GM23338 (cell line): Measurements from ENCODE around the gene DNAJC27. TPM values are rescaled to one million over a fixed set of nuclear protein-coding genes. Genes with fewer than 3 reads are reported as not detected.

ENCODE experiments used
- ATAC-seq: fragments of 200-7000 bp; cut with Tn5 transposase; 3 replicates; pipeline ENCODE4 v1.9.1; 2020
- DNase-seq: peaks from one replicate; pipeline ENCODE4 v3.0.0-alpha.2; 2015; ENCODE audit warnings: low spot score
- H2AFZ ChIP-seq: fragments of 200-600 bp; sonication (generic); 2 replicates; pipeline ENCODE4 v1.8.0; 2016; ENCODE audit warnings: antibody characterized with exemption, mild to moderate bottlenecking, moderate library complexity
- H3F3A ChIP-seq: fragments of 200-600 bp; sonication (generic); replicated peaks from 2 replicates; pipeline ENCODE4 v1.8.0; 2017; ENCODE audit warnings: antibody characterized with exemption, mixed run types, low read depth
- H3K27ac ChIP-seq: fragments of 200-600 bp; sonication (generic); 2 replicates; pipeline ENCODE4 v1.6.1; 2016; ENCODE audit warnings: low read depth
- H3K27me3 ChIP-seq: fragments of 200-600 bp; sonication (generic); 2 replicates; pipeline ENCODE4 v1.8.0; 2016; ENCODE audit warnings: mild to moderate bottlenecking, mixed run types, moderate library complexity; ENCODE audit not compliant: insufficient read depth
- H3K36me3 ChIP-seq: fragments of 200-600 bp; sonication (generic); 2 replicates; pipeline ENCODE4 v1.8.0; 2016; ENCODE audit warnings: mild to moderate bottlenecking; ENCODE audit not compliant: insufficient read depth
- H3K4me1 ChIP-seq: fragments of 200-600 bp; sonication (generic); 2 replicates; pipeline ENCODE4 v1.8.0; 2016; ENCODE audit warnings: mild to moderate bottlenecking, moderate library complexity; ENCODE audit not compliant: insufficient read depth
- H3K4me2 ChIP-seq: fragments of 200-600 bp; sonication (generic); 2 replicates; pipeline ENCODE4 v1.7.1; 2017; ENCODE audit warnings: mixed run types
- H3K4me3 ChIP-seq: fragments of 200-600 bp; sonication (generic); 2 replicates; pipeline ENCODE4 v1.6.1; 2016; ENCODE audit warnings: mixed run types
- H3K79me2 ChIP-seq: fragments of 200-600 bp; sonication (generic); replicated peaks from 2 replicates; pipeline ENCODE4 v1.8.0; 2017; ENCODE audit warnings: mild to moderate bottlenecking; ENCODE audit not compliant: insufficient read depth
- H3K9me2 ChIP-seq: fragments of 200-600 bp; sonication (generic); 2 replicates; pipeline ENCODE4 v1.8.0; 2017; ENCODE audit not compliant: insufficient read depth
- H4K20me1 ChIP-seq: fragments of 200-600 bp; sonication (generic); replicated peaks from 2 replicates; pipeline ENCODE4 v1.8.0; 2017; ENCODE audit warnings: mild to moderate bottlenecking; ENCODE audit not compliant: insufficient read depth
- H3K27ac Mint-ChIP-seq: 2 replicates; pipeline ENCODE4 v1.8.0; 2020; ENCODE audit warnings: inconsistent platforms, mild to moderate bottlenecking, moderate library complexity, mixed read lengths
- H3K27me3 Mint-ChIP-seq: 3 replicates; pipeline ENCODE4 v1.8.0; 2022; ENCODE audit warnings: low read depth, mild to moderate bottlenecking, moderate library complexity, mixed read lengths, inconsistent platforms; ENCODE audit not compliant: insufficient read depth, poor library complexity
- H3K36me3 Mint-ChIP-seq: 3 replicates; pipeline ENCODE4 v1.8.0; 2021; ENCODE audit warnings: low read depth, mild to moderate bottlenecking, inconsistent platforms, moderate library complexity, mixed read lengths
- H3K4me1 Mint-ChIP-seq: 3 replicates; pipeline ENCODE4 v1.8.0; 2020; ENCODE audit warnings: mild to moderate bottlenecking, inconsistent platforms, mixed read lengths
- H3K4me3 Mint-ChIP-seq: 3 replicates; pipeline ENCODE4 v1.8.0; 2021; ENCODE audit warnings: moderate library complexity, mild to moderate bottlenecking, inconsistent platforms, mixed read lengths
- H3K9me3 Mint-ChIP-seq: 3 replicates; pipeline ENCODE4 v1.8.0; 2020; ENCODE audit warnings: moderate library complexity, mild to moderate bottlenecking, inconsistent platforms, mixed read lengths
- CREB1 ChIP-seq: fragments of 250-450 bp; sonication (Bioruptor Pico); IDR thresholded peaks from 2 replicates; pipeline ENCODE4 v1.5.0; 2020; ENCODE audit warnings: low read depth, mild to moderate bottlenecking, moderate library complexity
- ETS1 ChIP-seq: IDR thresholded peaks from 2 replicates; pipeline ENCODE4 v1.6.1; 2016; ENCODE audit warnings: antibody characterized with exemption
- EZH2 ChIP-seq: fragments of 200-600 bp; sonication (generic); IDR thresholded peaks from one replicate; pipeline ENCODE4 v1.8.0; 2017; ENCODE audit warnings: antibody characterized with exemption, mild to moderate bottlenecking, low read depth; ENCODE audit not compliant: unreplicated experiment
- EZH2phosphoT487 ChIP-seq: fragments of 200-600 bp; sonication (generic); IDR thresholded peaks from one replicate; pipeline ENCODE4 v1.8.1; 2018; ENCODE audit warnings: antibody characterized with exemption; ENCODE audit not compliant: unreplicated experiment
- JUNB ChIP-seq: IDR thresholded peaks from one replicate; pipeline ENCODE4 v1.6.1; 2016; ENCODE audit warnings: antibody characterized with exemption; ENCODE audit not compliant: unreplicated experiment
- NANOG ChIP-seq: IDR thresholded peaks from 2 replicates; pipeline ENCODE4 v1.6.1; 2016; ENCODE audit warnings: antibody characterized with exemption, borderline replicate concordance
- POLR2AphosphoS5 ChIP-seq: IDR thresholded peaks from 2 replicates; pipeline ENCODE4 v1.6.1; 2016; ENCODE audit warnings: antibody characterized with exemption, low read depth
- REST ChIP-seq: IDR thresholded peaks from one replicate; pipeline ENCODE4 v1.6.1; 2018; ENCODE audit warnings: antibody characterized with exemption; ENCODE audit not compliant: unreplicated experiment
- STAT1 ChIP-seq: IDR thresholded peaks from one replicate; pipeline ENCODE4 v1.6.1; 2016; ENCODE audit warnings: antibody characterized with exemption; ENCODE audit not compliant: unreplicated experiment
- ZNF114 ChIP-seq: fragments of 250-450 bp; sonication (Bioruptor Pico); IDR thresholded peaks from 2 replicates; pipeline ENCODE4 v1.5.0; 2020; ENCODE audit warnings: mild to moderate bottlenecking, moderate library complexity
- ZNF331 ChIP-seq: fragments of 250-450 bp; sonication (Bioruptor Pico); IDR thresholded peaks from 2 replicates; pipeline ENCODE4 v1.5.0; 2020; ENCODE audit warnings: low read depth, mild to moderate bottlenecking, moderate library complexity
- ZNF462 ChIP-seq: fragments of 250-450 bp; sonication (Bioruptor Pico); IDR thresholded peaks from 2 replicates; pipeline ENCODE4 v1.5.0; 2020; ENCODE audit warnings: mild to moderate bottlenecking, moderate library complexity
- polyA plus RNA-seq: library from polyadenylated mRNA; unstranded; fragments of >200 nt; fragmentation: Nextera tagmentation; extraction: Ambion mirVana; gene quantifications from 2 replicates; pipeline ENCODE4 v1.2.1, GENCODE V29; 2016
- total RNA-seq: library from RNA; depleted of rRNA; stranded (reverse); fragments of >200 nt; shearing (Covaris generic); gene quantifications from 2 replicates; pipeline ENCODE4 v1.2.3, GENCODE V29; 2014

The DNAJC27 gene
- total and polyA plus RNA-seq, 2 experiments from 2014 or later = 2.4 to 2.6 TPM

- peaks cover 14% of the 10 kb centered on the region for H3K36me3 ChIP-seq
- no peak overlapping the region for H3K27ac ChIP-seq
- H3K27me3 Mint-ChIP-seq = peaks cover 2% of the 10 kb centered on the region
- no peaks in the 10 kb centered on the region for H4K20me1 ChIP-seq
- H3K4me1 Mint-ChIP-seq = no peaks in the 10 kb centered on the region
- no peaks in the 10 kb centered on the region for H3F3A ChIP-seq
- DNase-seq (no peak), ATAC-seq (no peak)
- H2AFZ ChIP-seq = no peak overlapping the region
- no peaks in the 10 kb centered on the region; the same call in 1 of the 3 replicates for H3K9me3 Mint-ChIP-seq
- no peak for TF ChIP-seq EZH2phosphoT487
- H3K4me1 ChIP-seq = no peaks in the 10 kb centered on the region
- H3K9me2 ChIP-seq = no peaks in the 10 kb centered on the region
- H3K4me2 ChIP-seq = no peak overlapping the region
- peaks cover 42% of the 10 kb centered on the region for H3K36me3 Mint-ChIP-seq
- H3K4me3 ChIP-seq = no peak overlapping the region
- no peak overlapping the region for H3K27ac Mint-ChIP-seq
- H3K27me3 ChIP-seq = no peaks in the 10 kb centered on the region
- no peak overlapping the region for H3K4me3 Mint-ChIP-seq
- H3K79me2 ChIP-seq = no peaks in the 10 kb centered on the region
Observed at GRCh38 chr2:24955921-24956320, 15.8 kb downstream of the DNAJC27 start.

GRCh38 chr2:24955232-24955631, 16.5 kb downstream of the DNAJC27 start:
- no peaks in the 10 kb centered on the region for H3K4me1 ChIP-seq
- H3K27me3 ChIP-seq = no peaks in the 10 kb centered on the region
- ATAC-seq (no peak), DNase-seq (no peak)
- H4K20me1 ChIP-seq = no peaks in the 10 kb centered on the region
- no peaks in the 10 kb centered on the region for H3K4me1 Mint-ChIP-seq
- H3K27ac Mint-ChIP-seq = no peak overlapping the region
- H3K27me3 Mint-ChIP-seq = peaks cover 2% of the 10 kb centered on the region
- peaks cover 43% of the 10 kb centered on the region for H3K36me3 Mint-ChIP-seq
- H3K79me2 ChIP-seq = no peaks in the 10 kb centered on the region
- H3K36me3 ChIP-seq = peaks cover 14% of the 10 kb centered on the region
- no peak overlapping the region for H3K4me3 Mint-ChIP-seq
- no peaks in the 10 kb centered on the region; the same call in 1 of the 3 replicates for H3K9me3 Mint-ChIP-seq
- no peaks in the 10 kb centered on the region for H3K9me2 ChIP-seq
- no peak overlapping the region for H3K27ac ChIP-seq
- H3F3A ChIP-seq = no peaks in the 10 kb centered on the region
- no peak overlapping the region for H3K4me3 ChIP-seq
- no peak overlapping the region for H2AFZ ChIP-seq
- no peak overlapping the region for H3K4me2 ChIP-seq
- TF ChIP-seq NANOG = no peak
- no peak for TF ChIP-seq JUNB
- no peak for TF ChIP-seq ZNF114 (CRISPR knock-in tag)
- TF ChIP-seq EZH2 = no peak
- no peak for TF ChIP-seq EZH2phosphoT487
- no peak for TF ChIP-seq ZNF331 (CRISPR knock-in tag)
- no peak for TF ChIP-seq REST
- TF ChIP-seq CREB1 (CRISPR knock-in tag) = no peak
- TF ChIP-seq STAT1 = no peak
- TF ChIP-seq ZNF462 (CRISPR knock-in tag) = no peak
- no peak for TF ChIP-seq ETS1
- no peak for TF ChIP-seq POLR2AphosphoS5
